Embryonic facial prominence (tissue), 1 donor: ENCODE results near the gene STK11.

Source experiments
- DNase-seq: peaks from one replicate; pipeline ENCODE4 v3.0.0-alpha.2; 2016; ENCODE audit errors: extremely low spot score

The STK11 gene

GRCh38 chr19:1205114-1206099 is at the start of gene STK11:
STK11 (plus strand) TSS chr19:1205778; CDS start chr19:1206914, 1,136 bp downstream.
- peak; percentile 94 for DNase-seq

GRCh38 chr19:1156305-1156801 is 49.2 kb upstream of the STK11 start:
- DNase-seq: no peak

DNA sequence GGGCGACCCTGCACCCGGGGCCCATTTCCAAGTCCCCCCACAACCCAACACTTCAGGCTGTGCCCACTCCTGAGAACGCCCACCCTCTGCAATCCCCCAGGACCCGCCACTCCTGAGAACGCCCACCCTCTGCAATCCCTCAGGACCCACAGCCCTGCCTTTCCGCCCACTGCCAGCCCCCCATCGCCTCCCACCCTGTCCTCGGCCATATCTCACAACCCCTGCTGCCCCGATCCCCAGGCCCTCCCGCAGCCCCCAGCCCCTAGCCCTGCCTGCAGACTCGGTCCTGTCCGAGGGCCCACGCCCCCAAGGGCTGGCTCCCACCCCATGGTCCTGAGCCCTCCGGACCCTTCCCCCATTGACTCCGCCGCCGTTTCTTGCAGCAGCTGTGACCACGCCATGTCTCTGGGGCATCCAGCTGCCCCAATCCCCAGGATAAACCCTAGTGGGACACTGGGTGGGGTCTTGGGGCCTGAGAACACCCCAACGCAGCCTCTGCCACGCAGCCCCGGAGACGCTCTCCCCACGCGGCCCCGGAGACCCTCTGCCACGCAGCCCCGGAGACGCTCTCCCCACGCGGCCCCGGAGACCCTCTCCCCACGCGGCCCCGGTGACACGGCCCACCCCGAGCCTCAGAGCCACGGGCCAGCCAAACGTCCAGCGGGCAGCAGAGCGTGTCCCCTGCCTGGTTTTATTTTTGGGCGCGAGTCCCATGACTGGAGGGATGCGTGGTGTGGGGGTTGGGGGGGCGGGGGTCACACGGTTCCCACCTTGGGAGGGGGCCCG is 48.6 kb upstream of the STK11 start:
- no peak for DNase-seq

DNA sequence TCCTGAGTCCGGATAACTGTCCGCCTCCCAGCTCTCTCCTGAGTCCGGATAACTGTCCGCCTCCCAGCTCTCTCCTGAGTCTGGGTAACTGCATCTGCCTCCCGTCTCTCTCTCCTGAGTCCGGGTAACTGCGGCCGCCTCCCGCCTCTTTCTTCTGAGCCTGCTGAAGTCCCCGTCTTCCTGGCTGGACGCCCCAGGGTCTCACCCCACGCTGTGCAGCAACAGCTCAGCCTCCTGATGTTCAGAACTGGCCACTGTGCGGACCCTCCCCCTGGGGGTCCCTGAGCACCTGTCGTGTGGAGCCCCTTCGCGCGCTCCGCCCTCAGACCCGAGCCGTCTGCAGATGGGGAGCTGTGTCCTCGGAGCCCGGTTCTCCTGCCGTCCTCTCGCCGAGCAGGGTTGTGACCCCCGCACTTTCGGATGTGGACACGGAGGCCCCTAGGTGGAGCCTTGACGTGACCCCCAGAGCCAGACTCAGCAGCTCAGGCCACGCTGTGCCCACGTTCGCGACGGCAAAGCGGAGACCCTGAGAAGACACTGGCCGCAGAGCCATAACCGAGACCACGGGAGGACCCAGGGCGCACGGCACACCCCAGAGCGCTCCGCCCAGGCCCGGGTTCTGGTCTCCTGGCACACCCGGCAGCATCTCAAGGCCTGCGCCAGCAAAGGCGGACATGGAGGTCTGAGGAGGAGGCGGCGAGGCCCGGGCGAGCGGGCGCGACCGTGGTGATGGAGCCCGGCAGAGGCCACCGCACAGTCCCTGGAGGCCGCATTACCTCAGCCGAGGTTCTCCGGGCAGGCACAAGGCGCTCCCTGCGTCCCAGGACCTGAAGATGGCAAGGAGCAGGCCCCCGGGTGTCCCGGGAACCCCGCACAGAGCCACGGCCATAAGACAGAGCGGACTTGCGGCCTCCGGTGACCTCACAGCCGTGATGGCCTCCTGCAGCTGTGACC is 47.4 kb upstream of the STK11 start:
- no peak for DNase-seq

- DNase-seq: no peak
These were observed 46.6 kb upstream of the STK11 start for GRCh38 chr19:1158885-1159448.

DNA sequence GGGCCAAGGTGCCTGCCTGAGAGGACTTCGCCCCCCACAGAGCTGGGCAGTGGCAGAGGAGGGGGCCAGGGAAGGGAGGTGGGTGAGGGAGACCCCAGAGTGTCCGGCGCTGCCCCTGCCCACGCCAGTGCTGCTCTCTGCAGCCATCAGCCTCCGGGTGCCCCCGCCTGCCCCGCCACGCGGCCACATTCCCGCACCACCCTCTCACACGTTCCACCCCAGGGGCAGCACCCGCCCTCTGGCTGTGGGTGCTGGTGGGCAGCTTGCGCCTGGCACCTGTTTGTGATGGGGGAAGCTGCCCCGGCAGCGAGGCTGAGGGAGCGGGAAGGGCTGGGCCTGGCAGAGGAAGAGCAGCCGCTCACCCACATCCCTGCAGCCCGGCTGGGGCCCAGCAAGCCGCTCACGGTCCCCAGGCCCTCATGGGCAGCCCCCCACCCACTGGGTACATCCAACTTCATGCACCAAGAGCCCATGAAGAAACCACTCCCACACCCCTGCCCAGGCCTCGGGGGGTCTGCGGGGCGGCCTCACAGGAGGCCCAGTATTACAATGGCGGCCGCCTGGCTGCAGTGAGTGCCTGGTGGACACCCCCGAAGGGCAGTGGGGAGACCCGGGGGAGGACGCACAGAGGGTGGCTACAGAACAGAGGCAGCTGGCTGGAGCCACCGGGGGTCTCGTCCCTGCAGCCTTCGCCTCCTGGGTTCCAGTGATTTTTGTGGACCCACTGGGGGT is 45.5 kb upstream of the STK11 start:
- DNase-seq: no peak

DNA sequence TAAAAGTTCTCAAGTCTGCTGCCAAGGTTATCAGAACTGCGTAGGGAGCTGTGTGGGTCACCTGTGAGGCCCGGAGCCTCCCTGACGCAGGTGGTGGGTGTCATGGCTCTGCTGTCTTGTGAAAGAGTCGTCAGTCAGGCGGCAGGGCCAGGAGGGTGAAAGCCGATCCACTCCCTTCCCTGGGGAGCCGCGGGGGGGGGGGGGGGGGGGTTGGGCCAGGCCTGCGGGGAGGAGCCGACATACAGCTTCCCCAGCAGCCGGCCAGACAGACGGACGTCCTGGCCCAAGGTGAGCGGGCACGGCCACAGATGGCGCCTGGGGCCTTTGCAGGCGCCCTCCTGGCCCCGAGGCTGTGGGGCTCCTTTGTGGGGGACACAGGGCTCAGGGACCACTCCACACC is 43.9 kb upstream of the STK11 start:
- no peak for DNase-seq

DNA sequence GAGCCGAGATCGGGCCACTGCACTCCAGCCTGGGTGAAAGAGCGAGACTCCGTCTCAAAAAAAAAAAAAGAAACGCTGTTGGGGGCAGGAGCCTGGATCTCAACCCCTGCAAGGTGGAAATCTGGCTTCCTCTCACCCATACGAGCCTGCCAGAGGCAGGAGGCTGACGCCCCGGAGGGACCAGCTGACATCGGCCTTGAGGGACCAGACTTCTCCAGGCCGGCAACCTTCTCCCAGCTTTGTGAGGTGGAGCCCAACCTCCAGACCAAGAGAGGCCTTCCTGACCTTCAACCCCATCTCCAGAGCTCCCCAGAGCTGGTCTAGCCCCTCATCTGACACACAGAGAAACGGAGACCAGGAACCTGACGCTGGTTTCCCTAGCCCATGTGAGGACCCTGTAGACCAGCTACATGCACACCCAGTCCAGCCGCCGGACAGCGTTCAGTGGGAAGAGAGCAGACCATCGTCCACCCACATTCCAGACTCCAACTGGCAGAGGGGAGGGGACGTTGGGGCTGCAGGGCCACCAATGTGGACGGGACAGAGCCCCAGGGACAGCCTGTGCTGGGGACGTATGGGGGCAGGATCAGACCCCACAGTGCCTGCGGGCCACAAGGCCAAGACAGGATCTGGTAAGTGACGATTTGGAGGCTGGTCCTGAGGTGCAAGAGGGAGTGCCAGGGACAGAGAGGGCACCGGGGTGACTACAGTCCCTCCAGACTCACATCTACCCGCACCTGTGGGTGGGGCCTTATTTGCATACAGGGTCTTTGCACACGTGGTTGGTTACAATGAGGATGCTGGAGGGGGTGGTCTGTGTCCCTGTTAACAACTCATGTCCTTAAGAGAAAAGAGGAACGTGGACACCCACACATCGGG is 42.9 kb upstream of the STK11 start:
- no peak for DNase-seq

- DNase-seq: no peak
These were observed 42.2 kb upstream of the STK11 start for GRCh38 chr19:1163283-1163933.

GRCh38 chr19:1163934-1164683 is 41.5 kb upstream of the STK11 start:
- no peak for DNase-seq

GRCh38 chr19:1164684-1165531 is 40.7 kb upstream of the STK11 start:
- no peak for DNase-seq

DNA sequence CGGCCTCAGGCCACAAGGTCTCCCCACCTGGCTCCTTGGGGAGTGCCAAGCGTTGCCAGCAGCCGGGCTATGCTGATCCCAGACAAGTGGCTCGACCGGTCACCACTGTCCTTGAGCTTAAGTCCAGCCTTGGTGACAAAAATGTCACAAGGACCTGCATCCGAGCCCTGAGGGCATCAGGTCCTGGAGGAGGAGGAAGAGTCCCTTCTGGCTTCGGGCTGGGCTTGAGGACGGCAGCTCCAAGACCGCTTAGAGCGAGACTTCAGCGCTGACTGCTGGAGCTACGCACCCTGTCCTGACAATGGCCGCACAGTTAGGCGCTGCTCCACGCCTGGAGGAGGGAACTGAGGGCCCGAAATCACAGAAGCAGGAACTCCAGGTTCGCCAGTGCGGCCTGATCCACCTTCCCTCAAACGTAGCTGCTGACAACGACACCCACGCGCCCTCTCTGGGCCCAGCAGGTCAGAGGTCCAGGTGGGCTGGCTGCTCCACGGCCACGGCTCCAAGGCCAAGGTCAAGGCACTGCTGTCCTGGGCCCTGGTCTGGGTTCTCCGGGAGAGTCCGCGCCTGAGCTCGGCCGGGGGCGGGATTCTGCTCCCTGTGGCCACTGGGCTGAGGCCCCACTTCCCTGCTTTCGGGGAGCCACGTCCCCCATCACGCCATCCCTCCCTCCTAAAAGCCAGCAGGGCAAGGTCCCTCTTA is 38.6 kb upstream of the STK11 start:
- no peak for DNase-seq

GRCh38 chr19:1167687-1168571 is 37.6 kb upstream of the STK11 start:
- DNase-seq: no peak

DNA sequence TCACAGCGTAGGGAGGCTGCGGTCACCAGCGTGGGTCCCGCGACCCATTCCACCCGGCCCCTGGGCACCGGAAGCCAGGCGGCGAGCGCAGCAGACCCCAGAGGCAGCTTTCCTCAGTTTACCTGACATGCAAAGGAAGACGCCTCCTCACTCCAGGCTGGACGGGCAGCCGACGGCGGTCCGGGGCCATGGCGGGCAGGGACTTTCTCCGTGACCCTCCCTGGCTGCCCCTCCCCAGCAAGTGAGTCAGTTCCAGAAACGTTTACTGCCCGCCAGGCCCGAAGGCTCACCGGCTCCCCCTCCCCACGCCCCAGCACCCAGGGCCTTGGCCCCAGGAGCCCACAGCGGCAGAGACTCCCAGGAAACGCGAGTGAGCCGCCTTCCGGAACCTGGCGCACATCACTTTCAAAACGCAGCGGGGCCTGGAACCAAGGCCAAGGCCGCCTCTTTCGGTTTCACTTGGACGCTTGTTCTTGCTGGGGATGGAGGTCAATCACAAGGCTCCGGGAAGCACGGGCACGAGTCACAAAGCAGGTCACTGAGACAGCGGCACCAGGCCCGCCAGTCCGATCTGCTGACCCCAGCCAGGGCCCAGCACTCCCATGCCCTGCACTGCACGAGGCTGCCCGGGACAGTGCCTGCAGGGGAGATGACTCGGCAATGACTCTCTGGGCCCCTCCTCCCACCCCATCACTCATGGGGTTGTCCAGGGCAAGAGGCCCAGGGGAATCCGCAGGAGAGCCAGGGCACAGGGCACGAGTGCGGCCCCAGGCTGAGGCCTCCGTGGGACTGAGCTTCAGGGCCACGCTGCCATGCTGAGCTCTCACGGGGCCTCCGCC is 36.8 kb upstream of the STK11 start:
- no peak for DNase-seq

GRCh38 chr19:1169411-1169791 is 36.2 kb upstream of the STK11 start:
- no peak for DNase-seq
